Activated naive CD4-positive, alpha-beta T cell treated with Interleukin-2 at 50 U/mL for 16 hours (primary cell): Measurements from ENCODE around the gene MIAT.
A peak's percentile ranks its signal among the peaks of the same experiment; 100 is the strongest.

Source experiments
- DNase-seq: peaks from one replicate; pipeline ENCODE4 v3.0.0-alpha.2; 2020

The MIAT gene

DNA sequence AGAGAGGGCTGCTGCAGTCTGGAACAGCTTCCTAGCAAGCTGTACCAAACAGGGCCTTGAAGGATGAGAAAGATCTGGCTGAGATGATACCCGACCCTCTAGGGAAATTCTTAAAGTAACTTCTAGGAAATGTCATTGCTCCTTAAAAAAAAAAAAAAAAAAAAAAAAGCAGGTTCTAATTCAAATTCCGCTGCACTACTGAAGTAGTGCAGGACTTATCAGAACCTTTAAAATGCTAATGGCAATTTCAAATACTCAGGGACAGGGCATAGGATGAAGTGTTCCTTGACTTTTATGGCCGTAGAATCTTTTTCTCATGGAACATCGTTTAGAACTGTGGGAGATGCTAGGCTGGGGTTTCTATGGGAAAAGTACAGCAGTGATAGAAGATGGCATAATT is 13.1 kb downstream of the MIAT start:
- DNase-seq, result no peak

DNA sequence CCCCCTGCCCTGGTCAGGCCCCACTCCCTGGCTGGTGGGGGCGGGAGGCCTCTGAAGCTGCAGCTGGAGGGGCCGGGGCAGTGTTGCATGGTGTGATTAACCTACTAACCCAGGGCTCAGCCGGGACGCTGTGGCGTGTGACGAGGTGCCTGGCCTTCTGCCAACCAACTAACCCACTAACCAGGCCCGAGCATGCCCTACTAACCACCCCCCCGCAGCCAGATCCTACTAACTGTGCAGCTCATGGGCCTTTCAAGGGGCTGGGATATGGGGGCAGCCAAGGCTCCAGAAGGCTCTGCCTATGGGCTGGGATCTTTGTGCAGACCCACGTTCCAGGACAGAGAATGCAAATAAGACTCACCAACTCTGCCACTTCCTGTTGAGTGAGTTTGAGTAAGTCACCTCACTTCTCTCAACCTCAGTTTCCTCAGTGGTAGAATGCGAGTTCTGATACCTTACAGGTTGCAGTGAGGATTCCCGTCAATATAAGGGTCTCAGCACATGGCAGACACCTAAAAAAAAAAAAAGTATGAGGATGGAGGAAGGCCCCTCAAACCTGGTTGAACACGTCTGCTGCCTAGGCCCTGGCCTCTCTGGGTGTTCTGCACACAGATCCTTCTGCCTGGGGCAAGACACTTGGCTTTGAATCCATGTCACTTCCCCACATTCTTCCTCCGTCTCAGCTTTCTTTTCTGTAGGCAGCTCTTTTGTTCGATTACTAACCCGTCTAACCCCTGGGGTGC is 14.1 kb downstream of the MIAT start:
- peak; percentile 71 for DNase-seq

DNA sequence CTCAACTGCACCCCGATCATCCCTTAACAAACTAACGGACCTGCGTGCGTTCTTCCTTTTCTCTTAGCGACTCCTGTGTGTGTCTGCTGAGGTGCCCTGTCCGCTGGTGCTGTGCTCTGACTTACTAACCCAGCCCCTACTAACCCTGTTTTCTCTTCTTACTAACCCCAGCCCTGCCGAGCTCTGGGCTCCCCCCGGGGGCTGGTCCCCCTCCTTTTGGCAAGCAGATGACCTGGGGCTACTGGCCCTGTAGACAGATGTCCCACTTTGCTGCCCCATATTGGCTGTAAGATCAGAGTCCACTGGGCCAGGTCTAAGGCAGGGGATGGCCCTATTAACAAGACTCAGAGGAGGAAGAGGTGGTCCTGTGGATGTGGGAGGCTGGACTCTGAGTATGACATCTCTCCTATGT is 14.7 kb downstream of the MIAT start:
- DNase-seq, result peak; percentile 20

DNA sequence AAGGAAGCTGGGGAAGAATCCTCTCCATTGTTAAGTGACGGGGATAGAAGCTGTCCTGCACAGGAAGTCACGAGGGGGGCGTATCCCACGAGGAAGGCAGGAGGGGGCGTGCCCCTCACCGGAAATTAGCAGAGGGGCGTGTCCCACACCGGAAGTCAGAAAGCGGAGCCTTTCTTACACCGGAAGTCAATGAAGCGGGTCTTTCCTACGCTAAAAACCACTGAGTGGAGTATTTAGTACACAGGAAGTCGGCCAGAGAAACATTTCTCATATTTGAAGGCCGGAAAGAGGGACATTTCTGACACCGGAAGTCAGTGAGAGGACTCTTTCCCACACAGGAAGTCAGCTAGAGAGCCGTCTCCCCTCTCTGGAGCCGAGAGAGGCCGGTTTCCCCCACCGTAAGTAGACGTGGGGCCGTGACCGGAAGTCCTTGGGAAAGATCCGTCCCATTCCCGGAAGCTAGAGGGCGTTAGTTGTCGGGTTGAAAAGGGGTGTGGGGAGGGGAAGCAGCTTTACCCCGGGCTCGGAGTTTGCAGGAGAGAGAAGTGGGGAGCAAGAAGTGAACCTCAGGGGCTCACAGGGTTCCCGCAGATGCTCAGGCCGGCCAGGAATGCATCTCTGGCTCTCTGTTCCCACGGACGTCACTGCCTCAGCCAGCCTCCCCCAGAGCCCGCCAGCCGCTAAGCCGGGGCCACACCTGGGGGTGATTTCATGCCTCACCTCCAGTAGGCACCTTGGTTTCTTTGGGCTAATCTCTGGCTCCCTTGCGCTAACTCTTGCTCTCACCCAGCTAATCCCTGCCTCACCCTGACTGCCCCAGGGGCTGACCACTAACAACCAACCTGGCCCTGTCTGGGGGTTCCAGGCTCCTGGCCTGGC is 15.4 kb downstream of the MIAT start:
- peak; percentile 89 for DNase-seq

DNA sequence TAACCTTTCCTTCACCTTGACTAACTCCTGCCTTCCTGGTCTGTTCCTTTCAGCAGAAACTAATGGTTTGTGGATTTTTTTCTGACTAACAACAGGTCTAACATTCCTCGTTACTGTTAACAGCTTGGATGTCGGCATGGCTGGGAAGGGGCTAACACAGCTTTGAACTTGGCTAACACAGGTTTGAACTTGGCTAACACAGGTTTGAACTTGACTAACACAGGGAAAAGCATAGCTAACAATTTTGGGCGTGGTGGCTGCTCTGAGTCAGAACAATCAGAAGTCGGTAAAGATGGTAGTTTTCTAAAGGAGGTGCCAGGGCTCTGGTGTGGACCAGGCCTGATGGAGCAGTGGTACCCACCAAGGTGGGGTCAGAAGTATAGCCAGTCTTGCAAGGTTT is 16.1 kb downstream of the MIAT start:
- peak; percentile 46 for DNase-seq

DNA sequence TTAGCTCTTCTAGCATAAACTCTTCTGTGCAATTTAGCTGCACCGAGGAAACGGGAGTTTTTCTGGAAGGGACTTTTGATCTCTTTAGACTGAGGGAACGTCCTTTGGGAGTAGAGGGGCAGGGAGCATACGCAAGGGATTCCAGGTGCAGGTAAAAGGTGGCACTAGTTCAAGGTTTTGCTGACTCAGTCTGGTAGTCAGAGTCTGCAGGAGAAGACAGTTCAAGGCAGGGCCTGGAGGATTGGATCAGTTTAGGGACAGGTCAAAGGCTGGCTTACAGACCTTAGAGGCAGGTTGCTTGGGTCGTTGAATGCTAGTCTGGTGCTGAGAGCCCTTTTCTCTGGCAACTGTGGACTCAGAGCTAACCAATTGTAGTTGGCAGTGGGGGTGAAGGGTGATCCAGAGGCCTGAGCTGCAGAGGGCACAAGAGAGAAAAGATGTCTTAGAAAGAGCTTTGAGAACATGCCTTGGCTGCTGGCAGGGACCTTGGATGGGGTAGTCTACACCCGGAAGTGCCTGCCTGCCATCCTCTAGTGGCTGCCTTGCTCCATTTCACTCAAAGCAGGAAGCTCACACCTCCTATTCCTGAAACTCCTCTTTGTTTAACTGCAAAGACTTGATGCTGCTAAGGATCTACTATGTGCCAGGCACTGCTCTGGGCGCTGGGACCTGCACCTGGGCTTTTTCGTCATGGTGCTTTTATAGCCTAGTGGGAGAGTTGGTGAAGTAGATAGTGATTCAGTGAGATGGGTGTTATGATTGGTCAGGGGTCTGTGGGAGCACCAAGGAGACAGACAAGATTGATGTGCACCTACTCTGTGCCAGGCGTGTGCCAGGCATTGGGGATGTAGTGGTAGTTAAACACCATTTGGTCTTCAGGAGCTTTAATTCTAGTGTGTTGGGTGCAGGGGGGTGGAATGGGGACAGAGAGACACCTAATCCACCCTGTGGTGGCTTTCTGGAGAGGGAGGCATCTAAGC is 17.1 kb downstream of the MIAT start:
- DNase-seq, result peak; percentile 22

DNA sequence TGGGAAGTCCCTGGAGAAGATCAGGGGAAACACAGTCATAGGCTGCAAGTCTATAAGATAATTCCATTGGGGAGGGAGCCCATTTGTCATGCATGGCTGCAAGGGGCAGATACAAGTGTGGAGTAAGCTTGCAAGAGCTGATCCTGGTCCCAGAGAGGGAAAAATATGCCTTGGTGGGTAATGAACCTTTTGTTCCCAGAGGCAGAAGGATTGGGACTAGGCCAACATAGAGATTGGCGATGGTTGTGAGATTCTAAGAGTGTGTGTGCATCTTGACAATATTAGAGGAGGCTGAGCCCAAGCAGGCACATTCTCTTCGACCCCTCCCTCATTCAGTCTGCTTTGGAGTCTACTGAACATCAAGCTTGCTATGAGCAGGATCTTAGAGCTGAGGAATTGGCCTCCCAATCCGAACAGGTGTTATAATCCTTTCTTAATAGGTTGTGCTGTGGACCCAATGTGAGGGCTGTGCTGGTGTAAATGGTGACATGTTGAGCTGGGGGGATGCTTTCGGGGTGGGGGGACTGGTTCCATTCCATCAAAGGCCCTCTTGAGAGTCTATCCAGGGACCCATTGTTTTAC is 18.4 kb downstream of the MIAT start:
- no peak for DNase-seq

DNA sequence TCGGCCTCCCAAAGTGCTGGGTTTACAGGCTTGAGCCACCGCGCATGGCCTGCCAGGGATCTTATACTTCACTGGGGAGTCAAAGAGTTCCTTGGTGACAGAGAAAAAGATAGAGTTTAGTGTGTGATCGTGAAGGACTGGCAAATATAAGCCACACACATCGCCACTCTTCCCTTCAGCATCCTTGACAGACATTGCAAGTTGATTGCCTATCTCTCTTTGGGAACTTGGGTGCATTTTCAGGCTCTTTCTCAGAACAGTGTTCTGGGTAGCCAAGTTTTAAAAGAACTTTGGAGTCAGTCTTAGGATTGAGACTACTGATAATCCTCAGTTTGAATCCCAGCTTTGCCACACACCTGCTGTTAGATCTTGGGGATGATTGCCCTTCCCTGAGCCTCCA is 19.8 kb downstream of the MIAT start:
- DNase-seq, result no peak

DNA sequence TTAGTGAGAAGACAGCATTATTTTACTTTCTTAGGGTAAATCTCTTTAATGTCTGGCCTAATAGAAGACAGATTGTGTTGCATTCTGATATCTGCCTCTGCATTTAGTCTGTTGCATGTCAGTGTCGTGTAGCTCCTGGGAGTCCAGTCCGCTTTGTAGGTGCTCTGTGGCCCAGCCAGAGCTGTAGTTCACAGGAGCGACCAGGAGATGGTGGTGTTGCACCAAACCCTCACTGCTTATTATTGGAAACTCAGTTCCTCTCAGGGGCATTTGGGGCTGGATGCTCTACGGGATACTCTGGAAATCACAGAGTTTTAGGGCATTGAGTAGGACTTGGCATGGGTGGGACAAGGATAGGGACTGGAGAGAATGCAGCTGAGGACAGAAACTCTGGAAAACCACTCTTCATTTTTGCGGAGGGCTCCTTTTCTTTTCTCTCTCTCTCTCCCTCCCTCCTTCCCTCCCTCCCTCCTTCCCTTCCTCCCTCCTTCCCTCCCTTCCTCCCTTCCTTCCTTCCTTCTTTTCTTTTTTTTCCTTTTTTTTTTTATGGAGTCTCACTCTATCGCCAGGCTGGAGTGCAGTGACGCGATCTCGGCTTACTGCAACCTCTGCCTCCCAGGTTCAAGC is 21.7 kb downstream of the MIAT start:
- peak; percentile 77 for DNase-seq

DNA sequence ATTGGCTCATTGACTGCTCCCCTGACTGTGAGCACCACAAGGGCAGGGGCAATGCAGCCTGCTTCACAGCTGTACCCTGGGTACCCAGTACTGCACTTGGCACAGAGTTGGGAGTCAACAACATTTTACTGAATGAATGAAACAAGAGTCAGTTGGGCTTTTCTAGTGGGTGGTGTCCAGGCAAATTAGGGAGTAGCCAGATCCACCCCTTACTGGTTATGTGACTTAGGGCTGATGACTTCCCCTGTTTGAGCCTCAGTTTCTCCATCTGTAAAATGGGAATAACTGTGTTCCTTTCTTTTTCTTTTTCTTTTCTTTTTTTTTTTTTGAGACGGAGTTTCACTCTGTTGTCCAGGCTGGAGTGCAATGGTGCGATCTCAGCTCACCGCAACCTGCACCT is 23.1 kb downstream of the MIAT start:
- DNase-seq, result no peak

DNA sequence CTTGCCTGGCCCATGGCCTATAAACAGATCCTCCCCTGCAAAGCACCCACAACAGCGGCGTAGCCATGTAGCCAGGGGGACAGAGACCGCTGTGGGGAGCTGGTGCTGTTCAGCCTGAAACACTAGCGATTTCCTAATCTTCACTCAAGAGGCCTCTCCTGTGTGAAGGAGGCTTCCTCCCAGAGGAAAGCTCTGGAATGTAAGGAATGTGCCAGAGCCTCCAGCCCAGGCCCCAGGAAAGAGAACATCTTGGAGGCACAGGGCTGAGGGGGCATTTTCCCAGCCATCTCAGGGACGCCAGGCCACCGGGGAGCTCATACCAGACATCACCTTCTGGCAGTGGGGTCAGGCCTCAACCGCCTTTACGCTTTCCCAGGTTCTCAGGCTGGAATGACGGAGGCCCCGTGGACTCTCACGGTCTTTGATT is 24.0 kb downstream of the MIAT start:
- DNase-seq, result no peak

DNA sequence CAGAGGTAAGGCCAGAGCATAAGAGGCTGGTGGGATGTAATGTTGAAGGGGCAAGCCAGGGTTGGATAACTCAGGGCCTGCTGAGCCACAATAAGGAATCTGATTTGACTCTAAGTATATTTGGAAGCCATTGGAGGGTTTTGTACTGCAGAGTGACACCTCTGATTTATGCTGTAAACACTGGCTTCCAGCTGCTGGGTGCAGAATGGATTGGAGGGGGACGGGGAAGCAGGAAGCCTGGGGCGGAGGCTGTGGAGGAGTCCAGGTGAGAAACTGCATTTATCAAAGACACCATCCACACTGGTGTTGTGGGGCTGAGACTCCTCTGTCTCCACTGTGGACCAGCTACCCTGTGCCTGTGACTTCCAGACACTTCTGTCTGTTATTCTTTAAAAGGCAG is 26.8 kb downstream of the MIAT start:
- no peak for DNase-seq

DNA sequence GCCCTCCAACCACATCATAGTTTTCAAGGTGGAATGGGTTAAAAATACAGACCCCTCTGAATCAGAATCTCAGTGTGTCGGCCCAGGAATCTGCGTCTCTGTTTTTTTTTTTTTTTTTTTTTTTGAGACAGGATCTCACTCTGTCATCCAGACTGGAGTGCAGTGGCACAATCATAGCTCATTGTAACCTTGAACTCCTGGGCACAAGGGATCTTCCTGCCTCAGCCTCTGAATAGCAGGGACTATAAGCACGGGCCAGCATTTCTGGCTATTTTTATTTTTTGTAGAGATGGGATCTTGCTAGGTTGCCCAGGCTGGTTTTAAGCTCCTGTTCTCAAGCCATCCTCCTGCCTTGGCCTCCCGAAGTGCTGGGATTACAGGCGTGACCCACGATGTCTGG is 28.2 kb downstream of the MIAT start:
- no peak for DNase-seq

DNA sequence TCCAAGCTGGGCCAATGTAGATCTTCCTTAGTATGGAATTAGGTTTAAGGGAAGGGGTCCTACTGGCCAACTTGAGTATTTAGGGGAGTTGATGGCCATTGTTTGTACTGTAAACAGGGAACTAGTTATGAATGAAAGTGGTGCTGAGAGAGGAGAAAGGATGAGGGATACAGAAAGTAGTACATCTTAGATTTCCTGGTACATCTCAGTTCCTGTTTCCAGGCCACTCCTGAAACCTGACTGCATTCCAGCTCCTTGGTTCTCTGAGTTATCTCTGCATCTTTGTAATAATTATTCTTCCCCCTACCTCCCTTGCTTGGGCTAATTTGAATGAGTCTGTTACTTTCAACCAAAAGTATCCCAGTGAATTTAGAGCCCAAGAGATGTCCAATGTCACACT is 30.1 kb downstream of the MIAT start:
- no peak for DNase-seq

DNA sequence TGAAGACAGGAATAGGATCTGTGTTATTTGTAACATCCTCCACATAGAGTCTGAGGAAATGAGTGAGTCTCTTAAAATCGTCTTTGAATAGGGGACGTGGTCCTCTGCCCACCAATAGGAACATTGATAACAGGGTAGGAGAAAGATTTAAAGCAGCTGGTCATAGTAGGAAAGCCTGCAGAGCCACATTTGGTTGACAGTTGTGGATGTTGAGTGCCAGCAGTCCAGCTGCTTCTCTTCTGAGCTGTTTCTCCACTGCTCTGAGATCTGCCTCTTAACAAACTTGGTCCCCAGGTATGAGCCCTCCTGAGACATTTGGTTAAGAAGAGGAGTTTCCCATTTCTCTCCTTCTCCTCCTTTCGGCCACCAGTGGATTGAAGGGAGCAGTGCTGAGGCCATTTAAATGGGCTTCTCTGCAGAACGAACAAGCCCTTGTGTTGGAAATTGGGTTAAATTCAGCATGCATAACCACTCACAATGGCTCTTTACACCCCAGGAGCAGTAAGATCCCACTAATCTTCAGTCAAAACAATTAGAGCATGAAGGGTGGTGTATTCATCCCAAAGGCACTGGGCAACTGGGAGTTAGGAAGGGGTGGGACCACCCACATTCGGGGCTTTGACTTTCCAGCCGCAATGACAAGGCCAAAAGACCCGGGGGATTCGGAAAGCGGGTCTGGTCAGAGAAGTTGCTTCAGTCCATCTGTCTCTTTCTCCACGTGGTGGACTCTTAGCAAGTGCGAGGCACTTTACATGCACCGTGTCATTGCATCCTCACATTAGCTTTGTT is 32.3 kb downstream of the MIAT start:
- no peak for DNase-seq

DNA sequence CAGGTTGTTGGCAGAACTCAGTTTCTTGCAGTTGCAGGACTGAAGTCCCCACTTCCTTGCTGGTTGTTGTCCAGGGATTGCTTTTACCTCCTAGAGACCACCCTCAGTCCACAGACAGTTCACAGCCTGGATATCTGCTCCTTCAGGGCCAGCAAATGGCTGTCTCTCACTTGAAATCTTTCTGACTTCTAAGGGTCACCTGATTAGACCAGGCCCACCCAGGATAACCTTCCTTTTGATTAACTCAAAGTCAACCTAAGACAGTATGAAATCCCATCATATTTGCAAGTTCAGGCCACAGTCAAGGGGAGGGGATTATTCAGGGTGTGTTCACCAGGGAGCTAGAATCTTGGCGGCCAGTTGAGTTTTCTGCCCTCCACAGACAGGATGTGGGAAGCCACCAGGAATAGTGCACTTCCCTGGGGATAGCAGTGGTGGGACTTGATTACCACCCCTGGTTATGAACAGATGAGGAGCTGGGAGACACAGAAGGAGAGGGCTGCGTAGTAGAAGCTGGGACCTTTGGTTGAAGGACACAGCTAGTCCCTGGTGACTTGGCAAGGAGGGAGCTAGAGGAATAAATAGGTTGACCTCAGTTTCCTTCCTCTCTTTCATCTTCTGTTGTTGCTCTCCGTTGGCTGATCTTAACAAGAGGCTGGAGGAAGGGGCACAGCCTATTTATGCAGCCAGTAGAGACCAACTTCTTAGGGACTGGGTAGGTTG is 33.4 kb downstream of the MIAT start:
- no peak for DNase-seq

DNA sequence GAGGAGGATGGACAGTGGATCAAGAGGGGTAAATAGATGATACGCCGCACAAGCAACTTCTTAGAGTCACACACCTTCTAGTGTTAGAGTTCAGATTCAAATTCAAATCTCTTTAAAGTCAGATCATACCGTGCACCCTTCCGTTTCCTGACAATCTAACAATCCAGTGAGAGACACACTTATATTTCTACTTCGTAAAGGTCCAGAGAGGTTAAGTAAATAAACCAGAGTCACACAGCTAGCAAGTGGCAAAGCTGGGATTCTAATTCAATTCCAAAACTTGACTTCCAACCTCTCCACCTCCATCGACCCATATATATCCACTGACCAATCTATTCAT is 34.0 kb downstream of the MIAT start:
- DNase-seq, result no peak

DNA sequence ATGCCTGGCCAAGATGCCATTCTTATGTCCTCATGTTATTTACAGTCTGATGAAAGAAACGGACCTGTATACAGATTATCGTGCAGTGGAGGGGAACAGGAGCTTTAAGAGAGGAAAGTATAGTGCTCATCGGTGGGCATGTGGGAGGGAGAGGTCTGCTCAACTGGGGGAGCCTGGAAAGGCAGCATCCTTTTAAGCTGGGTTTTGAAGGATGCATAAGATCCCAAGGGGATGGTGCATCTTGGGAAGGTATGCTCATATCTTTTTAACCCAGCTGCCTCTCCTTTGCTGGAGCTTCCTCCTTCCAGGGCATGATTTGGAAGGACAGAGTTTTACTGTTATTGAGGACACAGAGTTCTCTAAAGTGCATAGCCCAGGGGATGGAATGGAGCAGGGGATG is 34.8 kb downstream of the MIAT start:
- DNase-seq, result no peak

DNA sequence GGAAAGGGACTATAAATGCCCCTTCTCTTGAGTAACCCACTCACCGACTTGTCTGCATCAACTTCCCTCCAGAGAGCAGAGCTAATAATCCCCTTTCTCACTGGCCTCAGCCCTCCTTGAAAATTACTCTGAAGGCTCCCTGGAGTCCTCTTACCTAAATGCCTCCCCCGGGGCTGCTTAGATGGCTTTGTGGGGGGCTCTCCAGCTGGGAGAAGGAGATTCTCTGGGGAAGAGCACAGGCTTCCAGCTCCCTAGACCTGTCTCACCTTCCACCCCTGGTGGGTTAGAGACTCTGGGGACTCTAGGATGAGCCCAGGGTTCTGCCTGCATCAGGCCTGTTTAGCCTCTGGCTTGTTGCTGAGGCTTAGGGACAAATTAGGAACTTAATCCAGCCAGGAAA is 39.8 kb downstream of the MIAT start:
- DNase-seq, result no peak

DNA sequence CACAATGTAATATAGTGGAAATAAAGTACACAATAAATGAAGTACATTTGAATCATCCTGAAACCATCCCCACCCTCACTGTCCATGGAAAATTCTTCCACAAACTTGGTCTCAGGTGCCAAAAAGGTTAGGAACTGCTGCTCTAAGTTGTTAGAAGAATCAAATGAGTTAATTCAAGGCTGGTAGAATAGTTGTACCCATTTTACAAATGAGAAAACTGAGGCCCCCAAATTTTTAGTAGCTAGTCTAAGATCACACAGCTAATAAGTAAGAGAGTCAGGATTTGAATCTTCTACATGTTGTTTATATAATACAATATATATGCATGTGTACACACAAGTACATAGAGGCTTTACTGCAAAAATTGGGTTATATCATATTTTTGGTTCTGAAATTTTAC is 43.1 kb downstream of the MIAT start:
- DNase-seq, result no peak

DNA sequence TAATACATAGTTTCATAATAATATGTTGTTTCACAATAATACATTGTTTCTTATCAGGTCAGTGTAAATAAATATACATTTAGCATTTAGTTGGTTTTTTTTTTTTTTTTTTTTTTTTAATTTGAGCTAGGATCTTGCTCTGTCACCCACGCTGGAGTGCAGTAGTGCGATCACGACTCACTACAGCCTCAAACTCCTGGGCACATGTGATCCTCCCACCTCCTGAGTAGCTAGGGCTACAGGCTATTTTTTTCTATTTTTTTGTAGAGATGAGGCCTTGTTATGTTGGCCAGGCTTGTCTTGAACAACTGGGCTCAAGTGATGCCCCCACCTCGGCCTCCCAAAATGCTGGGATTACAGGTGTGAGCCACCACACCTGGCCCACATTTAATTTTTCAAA is 43.5 kb downstream of the MIAT start:
- no peak for DNase-seq
